HG03039 (cell line): ENCODE measurements around the gene CPVL.

Experiments
- ATAC-seq: cut with Tn5 transposase; IDR thresholded peaks from one replicate; pipeline ENCODE4 v1.9.1; 2021; ENCODE audit warnings: mild to moderate bottlenecking, moderate library complexity; ENCODE audit not compliant: unreplicated experiment

Gene CPVL

DNA sequence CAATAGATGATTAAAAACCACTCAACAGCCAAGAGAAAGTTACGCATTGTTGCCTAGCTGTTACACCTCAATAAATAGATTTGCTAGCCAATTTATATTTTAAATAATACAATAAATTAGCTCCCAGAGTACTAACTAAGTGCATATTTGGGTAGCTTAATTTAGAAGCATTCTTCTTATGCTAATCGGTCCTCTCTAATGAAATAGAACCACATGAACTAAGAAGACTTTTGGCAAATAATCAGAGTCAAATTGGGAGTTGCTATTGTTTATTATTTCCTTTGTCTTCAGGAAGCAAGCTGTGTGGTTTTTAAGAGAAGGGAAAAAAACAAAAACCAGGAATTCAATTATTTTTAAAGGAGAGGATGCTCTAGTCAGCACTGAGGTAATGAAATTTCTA lies 139.2 kb downstream of the CPVL start:
- ATAC-seq = no peak

- no peak for ATAC-seq
These were observed 140.5 kb downstream of the CPVL start for GRCh38 chr7:29005829-29006228.

GRCh38 chr7:29005406-29005805 lies 140.9 kb downstream of the CPVL start:
- ATAC-seq = no peak

- ATAC-seq = no peak
These were observed 142.6 kb downstream of the CPVL start for GRCh38 chr7:29003703-29004102.

DNA sequence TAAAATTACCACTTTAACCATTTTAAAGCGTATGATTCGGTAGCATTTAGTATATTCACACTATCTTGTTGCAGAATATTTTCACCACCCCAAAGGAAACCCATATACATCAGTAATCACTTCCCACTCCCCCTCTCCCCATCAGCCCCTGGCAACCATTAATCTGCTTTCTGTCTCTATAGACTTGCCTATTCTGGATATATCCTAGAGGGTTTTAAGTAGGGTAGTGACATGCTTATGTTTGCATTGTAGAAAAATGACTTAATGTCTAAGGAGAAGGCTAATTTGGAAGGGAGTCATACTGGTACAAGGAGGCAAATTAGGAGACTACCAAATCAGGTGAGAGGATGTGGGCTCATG lies 145.6 kb downstream of the CPVL start:
- ATAC-seq = no peak

DNA sequence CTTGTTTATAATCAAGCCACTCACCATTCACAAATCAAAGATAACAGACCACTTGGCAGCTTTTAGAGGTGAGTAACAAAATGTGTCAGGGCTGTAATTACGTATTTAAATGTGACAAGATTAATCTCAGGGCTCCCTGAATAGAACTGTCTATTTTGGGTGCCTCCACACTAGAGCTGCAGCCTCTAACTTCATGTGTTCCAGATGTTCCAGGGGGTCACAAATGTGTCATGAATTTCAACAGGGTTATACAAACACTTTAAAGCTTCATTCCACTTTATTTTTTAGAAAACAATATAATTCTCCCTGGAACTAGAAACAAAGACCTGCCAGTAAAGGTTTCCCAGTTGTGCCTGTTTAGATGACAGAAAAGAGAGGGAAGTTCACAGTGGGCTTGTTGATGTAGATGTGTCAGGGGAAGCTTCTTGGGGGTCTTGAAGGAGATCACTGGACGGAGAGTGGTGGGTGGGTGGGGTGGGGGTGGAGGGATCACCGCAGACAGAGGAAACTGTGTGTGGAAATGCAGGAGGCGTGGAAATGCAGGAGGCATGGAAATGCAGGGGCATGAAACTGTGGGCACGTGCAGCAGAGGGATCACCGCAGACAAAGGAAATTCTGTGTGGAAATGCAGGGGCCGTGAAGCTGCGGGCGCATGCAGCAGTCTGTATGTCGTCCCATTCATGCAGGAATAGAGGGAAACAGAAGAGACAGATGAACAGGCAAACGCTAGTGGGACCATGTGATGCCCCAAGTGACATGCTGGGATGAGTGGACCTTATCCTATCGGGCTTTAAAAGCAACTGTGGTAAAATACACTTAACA lies 146.2 kb downstream of the CPVL start:
- ATAC-seq = no peak

GRCh38 chr7:28999427-28999826 lies 146.9 kb downstream of the CPVL start:
- ATAC-seq = no peak

DNA sequence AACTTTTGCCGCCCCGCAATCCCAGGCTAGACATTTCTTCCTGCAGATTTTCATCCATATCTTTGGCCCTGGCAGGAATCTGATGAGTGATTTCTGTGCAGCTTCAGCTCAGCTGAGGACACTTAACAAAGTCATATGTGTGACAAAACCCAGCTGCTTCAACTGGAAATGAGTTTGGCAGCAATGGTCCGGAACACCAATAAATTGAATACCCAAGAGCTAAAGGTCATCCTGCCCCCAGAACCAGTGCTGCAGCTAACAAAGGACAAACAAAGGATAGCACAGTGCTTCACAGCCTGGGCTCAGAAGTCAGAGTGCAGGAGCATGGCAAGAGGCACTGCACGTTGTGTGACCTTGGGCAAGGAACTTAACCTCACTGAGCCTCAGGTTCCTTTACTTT lies 148.2 kb downstream of the CPVL start:
- ATAC-seq = no peak

DNA sequence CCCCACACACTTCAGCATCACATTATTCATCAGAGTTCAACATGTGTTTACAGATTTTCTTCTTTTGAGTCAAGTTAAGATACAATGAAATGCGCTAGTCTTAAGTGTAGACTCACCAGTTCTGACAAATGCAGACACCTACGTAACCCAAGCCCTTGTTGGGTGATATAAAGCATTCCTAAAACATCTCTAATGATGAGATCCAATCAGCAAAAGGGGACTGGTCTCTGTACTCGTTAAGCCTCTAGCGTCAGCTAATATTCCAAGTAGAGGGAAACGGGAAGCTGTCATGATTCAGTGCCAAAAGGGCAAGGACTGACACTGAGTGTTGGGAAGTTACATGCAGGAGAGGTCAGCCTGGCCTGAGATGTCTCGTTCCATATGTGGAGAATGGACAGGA lies 149.5 kb downstream of the CPVL start:
- ATAC-seq = no peak

GRCh38 chr7:28993371-28993770 lies 153.0 kb downstream of the CPVL start:
- no peak for ATAC-seq

GRCh38 chr7:28992798-28993197 lies 153.5 kb downstream of the CPVL start:
- no peak for ATAC-seq

DNA sequence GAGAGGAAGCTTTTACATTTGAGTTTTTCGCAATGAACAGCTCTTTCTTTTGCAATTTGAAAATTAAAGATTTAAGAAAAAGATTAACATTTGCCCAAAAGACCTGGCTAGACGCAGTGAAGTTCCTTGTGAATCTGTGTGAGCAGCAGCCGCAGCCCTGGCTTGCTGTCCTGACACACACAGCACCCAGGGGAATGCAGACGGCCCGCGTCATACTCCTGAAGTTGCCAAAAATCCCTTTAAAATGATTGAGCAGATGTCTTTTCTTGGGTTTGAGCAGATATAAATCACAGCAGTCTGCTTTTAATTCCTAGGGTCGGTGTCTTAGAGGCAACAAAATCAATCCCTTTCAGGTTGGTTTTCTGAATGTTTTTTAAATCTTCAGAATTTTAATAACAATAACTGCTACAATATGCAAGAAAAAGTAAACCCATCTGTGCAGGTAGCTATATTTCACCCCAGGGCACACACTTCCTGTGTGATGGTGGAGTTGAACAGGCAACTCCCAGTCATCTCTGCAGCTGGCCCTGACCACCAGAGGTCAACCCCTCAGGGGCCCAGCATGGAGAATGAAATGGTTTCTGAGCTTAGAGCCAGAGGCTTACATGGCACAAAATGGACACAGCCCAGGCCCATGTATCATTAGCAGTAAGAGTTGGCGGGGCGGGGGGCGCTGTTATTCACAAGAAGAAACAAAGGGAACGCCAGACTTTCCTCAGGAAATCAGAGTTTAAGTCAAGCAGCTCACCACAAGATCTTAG lies 156.0 kb downstream of the CPVL start:
- ATAC-seq = no peak

DNA sequence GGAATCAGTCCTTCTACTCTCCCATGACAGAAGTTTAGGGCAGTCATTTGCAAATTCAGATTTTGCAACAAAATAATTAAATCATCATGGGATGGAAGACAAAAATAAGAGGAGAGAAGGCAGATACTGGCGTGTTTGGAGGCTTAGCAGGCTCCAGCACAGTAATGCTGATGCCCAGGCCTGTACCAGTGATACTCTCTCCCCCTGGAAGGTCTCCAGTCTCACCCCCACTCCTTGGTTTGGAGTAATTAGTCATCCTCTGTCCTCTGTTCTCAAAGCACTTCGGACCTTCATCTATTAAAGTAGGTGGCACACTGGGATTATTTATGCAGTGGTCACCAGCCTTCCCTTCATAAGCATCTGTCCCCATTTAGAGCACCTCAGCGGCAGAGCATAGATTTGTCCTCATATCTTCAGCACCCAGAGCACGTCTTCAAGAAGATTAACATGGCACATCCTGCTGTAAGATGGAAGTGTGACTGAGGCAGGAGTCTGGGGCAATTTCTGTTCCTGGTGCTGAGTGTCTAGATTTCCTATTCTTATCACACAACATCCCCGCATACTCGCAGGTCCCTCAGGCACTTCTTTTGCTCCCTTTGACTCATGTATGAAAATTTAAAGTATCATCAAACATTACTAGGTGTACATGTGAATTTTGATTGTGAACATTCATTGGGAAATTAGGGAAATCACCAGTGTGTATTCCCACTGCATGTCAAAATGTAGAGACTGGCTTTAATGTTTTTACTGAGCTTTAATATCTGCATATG lies 156.9 kb downstream of the CPVL start:
- ATAC-seq = no peak

DNA sequence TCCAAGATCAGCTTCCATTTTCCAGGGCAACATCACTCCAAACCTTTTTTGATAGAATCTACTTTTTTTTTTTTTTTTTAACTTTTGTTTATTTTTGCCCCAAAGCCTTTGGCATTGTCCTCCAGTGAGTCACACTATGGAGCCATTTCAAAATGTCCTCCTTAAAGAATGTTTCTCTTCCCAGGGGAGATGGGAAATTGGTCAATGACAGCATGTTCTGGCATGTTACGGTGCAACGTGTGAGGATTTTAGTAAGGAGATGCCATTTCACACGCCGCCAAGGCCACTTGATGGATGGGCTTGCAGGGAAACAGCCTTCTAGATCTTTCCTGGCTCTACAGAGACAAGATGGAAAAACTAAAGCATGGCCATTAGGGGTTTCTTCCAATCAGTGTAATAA lies 157.5 kb downstream of the CPVL start:
- no peak for ATAC-seq

- ATAC-seq = no peak
These were observed 158.2 kb downstream of the CPVL start for GRCh38 chr7:28988091-28988490.

DNA sequence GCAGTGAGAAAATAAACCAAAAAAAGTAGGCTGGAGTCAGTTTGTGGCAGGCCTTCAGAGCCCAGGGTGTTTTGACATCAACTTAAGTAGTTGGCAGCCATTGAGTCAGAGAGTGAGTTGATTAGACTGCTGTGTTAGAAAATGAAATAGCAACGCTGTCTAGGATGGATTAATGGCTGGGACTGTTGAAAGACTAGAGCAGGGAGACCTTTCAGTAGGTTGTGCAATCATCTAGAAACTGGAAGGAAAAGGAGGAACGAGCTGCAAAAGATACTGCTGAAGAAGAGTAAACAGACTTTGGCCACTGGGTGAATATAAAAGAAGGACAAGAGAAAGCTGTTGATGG lies 159.6 kb downstream of the CPVL start:
- ATAC-seq = no peak

- no peak for ATAC-seq
These were observed 160.1 kb downstream of the CPVL start for GRCh38 chr7:28986028-28986764.

DNA sequence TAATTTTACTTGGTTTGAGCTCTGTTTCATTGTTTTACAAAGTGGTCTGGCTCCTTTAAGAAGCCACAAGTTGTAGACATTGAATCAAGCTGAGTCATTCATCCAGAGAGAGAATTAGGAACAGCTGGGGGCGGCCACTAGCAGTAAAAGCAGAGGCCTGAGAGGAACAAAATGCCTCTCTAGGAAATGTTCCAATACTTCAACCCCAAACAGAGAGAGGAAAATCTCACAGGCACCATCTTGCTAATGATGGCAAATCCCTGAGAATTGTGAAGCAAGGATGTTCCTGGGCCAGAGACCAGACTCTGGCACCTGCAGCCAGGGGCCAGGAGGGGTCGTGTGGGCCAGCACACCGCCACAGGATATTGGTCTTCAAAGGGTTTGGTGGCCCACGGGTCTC lies 161.7 kb downstream of the CPVL start:
- no peak for ATAC-seq

DNA sequence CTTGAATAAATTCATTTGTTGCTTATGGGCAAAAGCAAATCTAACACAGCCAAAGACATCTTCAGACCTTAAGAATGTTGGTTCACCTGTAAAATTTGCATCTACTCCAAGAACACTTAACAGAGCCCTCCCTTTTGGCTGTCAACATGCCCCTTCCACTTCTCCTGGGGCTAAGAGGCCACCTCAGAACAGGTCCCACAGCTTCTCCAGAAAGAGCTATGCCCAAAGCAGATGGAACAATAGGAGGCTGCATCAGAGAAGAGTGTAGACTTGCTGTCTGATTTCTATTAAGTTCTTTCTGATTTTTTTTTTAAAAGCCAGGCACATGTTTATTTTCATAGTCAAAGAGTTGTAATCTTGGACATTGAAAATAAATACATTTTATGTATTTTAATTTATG lies 162.1 kb downstream of the CPVL start:
- no peak for ATAC-seq

DNA sequence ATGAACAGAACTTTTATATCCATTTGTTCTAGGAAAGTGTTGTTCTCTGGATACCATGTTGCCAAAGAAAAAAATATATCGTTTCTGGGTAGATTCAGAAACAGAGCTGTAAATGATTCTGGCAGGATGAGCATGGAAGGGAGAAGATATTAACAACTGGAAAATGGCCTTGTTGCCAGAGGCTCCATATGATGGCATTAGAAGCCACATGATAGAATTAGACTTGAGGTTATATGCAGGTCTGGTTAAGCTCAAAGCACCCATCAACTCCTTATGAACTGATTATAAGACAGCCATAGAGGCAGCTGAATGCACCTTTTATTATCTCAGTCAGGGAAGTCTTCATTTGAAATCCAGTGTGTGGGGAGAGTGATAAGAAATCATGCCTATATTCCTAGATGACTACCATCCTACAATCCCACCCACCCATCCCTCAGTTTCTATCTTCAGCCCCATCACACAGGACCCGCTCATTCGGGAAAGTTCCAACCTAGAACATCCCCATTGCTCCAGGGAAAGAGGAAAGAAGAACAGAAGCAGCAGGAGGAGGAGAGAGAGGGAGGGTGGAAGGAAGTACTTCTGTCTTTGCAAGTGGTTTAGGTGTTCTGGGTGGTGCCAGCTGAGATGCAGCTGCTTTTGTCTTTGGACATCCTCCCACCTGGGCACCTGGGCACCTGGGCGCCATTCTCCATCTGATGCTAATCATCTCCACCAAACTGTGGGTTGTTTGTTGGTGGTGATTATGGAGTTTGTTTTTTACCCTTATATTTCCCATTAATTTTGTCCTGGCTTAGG lies 162.7 kb downstream of the CPVL start:
- no peak for ATAC-seq

DNA sequence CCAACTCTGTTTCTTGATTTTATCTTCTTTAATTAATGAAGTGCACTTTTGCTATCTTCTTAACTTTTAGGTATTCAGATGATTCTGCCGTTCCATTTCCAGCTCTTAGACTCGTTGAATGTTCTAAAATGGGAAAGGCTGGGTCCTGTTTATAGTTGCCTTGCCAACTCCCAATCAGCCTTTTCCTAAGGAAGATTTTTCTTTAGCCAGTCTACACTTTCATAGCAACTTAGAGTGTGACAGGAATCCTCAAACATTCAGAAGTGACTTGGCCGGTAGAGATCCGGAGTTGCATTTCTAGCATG lies 165.2 kb downstream of the CPVL start:
- no peak for ATAC-seq
